Measurements from ENCODE around the gene SLC25A26.

The SLC25A26 gene

DNA sequence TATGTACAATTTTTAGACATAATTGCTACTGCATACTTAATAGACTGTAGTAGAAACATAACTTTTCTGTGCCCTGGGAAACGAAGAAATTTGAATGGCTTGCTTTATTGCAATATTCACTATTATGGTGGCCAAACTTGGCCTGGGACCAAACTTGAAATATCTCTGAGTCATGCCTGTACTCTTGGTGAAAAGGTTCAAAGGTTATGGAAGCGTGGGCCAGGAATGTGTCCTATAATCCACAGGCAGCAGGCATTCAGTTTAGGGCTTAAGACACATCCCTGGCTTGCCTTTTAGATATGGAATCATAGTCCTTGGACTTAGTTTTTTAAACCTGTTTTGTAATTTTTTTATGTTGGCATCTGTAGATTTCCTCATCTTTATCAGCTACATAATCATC, 155.8 kb downstream of the SLC25A26 start:
- DNase-seq (ENCODE audit: low read depth): peak; percentile 79

DNA sequence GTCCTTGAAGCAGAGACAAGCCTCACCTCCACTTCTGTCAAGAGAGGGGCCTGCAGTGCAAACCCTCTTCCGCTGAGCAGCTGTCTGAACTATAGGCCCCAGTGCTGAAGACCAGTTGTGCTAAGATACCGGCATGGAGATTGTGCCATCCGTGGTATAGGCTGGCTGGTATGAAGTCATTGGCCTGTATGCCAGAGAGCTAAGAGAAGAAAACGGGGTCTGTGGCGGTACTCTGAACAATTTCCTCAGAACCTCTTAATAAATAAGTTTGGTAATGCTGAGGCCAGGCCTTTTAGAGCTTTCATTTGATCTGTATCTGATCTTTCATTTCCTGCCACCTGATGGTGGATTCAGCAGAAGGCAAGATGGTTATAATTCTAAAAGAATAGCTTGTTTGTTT, 157.0 kb downstream of the SLC25A26 start:
- DNase-seq (ENCODE audit: low read depth): no peak

- DNase-seq (ENCODE audit: low read depth): peak; percentile 13
Observed at GRCh38 chr3:66378256-66378655, 157.5 kb downstream of the SLC25A26 start.

DNA sequence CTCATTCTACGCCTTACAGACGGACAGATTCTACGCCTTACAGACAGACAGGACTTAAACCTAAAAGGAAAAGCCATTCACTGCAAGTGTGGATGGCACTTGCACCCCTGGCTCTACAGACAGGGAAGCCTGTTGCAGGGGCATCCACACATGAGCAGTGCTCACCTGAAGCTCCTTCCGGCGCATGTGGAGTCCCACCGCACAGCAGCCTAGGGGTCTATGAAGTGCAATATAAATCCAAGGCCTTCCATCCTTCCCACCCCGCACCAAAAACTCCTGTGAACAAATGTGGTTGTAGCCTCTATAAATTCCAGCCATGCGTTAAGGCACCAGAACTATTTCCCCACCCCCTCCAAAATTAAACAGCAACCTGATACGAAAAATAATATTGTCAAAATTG, 158.8 kb downstream of the SLC25A26 start:
- DNase-seq (ENCODE audit: low read depth): no peak

DNA sequence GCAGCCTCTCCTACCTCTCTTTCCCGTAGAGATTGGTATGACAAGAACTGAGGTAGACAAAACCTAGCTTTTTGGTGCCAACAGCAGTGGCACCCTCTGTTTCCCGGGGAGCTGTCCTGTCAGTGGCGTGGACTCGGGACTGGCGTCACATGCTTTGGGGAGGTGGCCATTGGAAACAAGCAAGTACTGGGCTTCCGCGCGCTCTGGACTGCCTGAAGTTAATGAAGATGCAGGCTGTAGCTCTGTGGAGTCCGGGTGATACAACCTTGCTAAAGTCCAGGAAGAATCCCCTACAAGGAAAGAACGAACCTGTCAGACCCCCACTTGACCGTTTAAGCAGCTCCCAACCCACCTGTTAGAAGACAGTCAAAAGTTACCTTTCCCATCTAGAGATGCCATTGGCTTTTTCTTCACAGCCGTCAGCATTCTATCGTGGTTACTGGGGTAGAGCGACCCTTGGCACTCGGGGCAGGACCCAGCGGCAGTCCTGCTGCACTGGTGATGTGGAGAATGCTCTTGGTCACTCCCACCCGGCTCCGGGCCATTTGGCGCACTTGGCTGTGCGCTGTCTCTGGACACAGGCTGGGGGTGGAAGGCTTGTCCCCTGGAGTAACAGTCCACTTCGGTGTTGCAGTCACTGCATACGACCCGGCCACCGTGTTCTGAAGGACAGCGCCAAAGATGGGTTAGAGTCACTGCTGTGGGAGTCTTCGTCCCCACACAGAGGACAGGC, 159.6 kb downstream of the SLC25A26 start:
- DNase-seq (ENCODE audit: low read depth): no peak

- no peak for DNase-seq (ENCODE audit: low read depth)
Observed at GRCh38 chr3:66381626-66382025, 160.8 kb downstream of the SLC25A26 start.

- no peak for DNase-seq (ENCODE audit: low read depth)
Observed at GRCh38 chr3:66382142-66382541, 161.3 kb downstream of the SLC25A26 start.

DNA sequence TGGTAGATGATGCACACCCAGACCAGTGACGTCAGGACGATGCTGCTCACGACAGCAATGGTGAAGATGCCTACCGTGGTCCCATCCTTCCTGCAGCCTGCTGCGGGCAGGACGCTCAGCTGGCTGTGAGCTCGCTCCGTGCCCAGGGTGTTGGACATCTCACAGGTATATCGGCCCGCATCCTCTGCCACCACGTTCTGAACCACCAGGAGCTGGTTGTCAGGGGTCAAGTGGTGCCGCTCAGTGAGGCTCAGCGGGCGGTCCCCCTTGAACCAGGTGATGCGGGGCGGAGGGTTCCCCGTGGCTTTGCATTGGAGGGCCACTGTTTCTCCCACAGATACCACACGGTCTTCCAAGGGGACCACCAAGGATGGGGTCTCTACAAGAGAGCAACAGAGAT, 162.2 kb downstream of the SLC25A26 start:
- DNase-seq (ENCODE audit: low read depth): no peak

DNA sequence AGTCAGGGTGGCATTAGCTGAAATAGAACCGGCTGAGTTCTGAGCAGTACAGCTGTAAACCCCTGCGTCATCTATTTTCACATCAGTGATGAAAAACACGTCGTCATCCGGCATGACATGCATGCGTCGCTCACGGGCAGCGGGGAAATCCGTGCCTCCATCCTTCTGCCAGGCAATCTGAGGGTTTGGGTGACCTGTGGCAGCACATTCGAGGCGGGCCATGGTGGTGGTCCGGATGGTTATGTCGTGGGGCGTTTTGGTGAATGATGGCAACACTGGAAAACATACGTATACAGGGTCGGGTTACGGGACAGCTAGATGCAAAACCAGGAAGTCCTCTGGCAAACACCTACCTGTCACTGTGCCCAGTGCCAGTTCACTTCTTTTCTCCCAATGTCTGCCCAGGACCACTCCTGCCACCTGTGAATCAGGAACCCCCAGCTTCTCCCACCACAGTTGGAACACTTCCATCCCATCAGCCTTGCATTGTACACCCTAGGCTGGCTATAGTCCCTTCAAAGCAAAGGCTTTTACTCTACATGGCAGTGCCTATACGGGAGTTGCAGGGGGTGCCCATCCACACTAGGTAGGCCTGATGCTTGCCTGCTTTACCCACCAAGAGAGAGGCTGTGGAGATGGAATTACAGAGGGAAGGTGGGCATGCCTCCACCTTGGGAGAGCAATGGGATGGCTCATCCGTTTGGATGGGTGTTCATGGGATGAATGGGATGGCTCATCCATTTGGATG, 163.4 kb downstream of the SLC25A26 start:
- DNase-seq (ENCODE audit: low read depth): no peak

DNA sequence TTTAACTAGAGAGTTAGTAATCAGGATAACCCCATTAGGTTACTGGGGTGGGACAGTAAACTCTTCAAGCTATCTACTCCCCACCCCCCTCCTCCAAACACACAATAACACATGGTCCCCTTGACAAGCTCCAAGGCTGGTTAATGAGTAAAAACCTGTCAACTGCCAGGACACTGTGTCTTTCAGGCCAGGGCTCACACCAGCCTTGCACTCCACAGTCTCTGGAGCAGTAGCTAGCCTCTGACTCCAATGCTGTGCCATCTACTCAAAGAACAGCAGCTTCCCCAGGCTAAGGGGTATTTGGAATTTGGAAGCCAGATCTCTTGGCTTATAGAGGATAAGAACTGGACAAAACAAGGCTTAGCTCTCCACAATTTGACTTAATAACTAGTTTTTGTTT, 164.3 kb downstream of the SLC25A26 start:
- no peak for DNase-seq (ENCODE audit: low read depth)

DNA sequence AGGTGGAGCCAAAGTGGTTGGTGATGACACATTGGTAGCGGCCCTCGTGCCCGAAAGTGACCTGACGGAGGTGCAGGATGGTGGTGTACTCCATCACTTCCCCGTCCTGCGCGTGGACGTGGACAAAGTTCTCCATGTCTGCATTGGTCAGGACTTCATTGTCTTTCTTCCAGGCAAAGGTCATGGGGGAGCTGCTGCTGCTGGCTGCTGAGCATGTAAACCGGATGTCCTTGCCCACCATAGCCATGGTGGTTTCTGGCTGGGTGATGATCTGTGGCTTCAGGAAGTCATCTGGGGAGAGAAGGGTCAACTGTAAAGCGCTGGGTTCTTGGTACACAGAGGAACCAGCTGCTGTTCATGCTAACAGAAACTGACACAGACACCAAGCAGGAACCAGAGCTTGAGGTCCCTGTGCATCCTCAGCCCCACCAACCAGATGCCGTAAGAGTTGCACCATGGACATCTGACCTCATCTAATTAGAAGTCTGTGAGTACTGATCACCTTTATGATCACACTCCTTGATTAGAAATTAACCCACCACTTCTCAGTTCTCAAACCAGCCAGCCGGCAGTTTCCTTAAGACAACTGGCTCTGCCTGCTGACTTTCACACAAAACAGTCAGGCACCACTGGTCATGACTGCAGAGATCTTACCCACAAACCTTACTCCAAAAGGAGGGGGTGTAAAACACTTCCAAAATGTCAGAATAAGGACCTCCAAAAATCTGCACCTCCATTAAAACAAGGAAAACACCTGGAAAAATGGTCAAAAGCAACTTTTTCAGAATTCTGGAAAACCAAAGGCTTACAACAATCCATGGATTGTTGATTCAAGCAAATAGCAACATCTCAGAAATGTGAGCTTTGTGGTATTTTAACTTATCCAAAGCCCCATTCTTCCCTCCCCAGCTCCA, 165.5 kb downstream of the SLC25A26 start:
- DNase-seq (ENCODE audit: low read depth): no peak

GRCh38 chr3:66386925-66387650, 166.3 kb downstream of the SLC25A26 start:
- DNase-seq (ENCODE audit: low read depth): no peak

GRCh38 chr3:66390013-66390412, 169.2 kb downstream of the SLC25A26 start:
- no peak for DNase-seq (ENCODE audit: low read depth)

DNA sequence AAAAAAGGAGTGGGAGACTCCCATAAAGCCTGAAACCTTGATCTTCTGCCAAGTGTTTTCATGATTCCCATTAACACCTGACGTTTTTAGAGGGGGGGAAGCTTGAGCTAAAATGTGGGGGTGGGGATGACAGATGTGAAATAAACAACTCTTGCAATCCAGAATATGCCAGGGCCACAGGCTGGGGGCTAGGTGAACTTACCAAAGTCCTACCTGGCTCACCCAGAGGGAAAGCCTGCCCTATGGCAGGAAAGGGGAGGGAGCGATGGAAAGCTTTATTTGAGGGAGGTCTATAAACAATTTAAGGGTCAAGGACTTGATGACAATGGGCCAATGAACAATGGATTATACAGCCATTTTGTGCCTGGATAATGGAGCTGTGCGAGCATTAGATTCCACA, 171.7 kb downstream of the SLC25A26 start:
- DNase-seq (ENCODE audit: low read depth): no peak

- no peak for DNase-seq (ENCODE audit: low read depth)
Observed at GRCh38 chr3:66392966-66393332, 172.1 kb downstream of the SLC25A26 start.

DNA sequence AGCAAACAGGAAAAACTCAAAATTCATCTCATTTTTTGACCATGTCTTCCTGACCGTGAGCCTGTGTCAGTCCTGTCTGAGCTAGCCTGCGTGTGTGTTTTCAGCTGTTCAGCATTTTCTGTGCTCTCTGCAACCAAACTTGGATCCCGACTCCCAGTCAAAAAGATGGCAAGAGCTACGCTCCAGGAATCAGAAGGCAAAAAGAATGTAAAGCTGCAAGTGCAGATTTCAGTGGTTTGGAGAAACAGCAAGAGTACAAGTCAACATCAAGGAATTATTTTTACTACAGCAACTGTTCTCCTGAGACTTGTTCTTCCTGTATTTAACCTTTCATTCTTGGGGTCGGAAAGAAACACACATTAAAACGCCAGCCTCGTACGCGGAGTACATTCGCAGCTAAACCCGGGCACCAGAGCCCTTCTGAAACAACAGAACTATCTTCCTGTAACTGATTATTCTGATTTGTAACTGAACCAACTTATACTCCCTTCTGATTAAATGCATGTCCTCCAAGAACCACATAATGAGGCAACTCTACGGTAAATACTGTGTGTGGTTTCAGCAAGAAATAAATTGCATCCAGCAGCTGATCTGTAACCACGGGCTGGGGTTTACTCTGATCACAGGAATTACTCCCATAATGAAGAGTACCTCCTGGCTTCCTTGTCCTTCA, 172.7 kb downstream of the SLC25A26 start:
- no peak for DNase-seq (ENCODE audit: low read depth)

- no peak for DNase-seq (ENCODE audit: low read depth)
Observed at GRCh38 chr3:66394019-66394752, 173.4 kb downstream of the SLC25A26 start.

- DNase-seq (ENCODE audit: low read depth): peak; percentile 25
Observed at GRCh38 chr3:66394753-66395249, 174.0 kb downstream of the SLC25A26 start.

DNA sequence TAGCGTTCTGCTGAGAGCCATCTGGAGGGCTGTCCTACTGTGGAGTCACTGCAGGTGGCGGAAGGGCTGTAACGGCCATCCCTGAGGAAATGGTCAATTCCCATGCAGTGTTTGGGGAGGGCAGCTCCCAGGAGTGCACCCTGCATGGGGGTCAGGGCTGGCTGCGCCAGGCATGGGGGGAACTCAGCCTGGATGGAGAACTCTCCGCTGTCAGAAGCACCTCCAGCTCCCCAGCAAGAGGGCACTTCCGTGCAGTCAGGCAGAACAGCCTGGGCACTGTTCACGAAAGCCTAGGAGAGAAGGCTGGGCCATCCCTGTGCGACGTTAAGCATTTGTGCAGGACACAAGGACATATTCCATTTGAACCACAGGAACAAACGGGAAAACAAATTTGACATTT, 174.8 kb downstream of the SLC25A26 start:
- no peak for DNase-seq (ENCODE audit: low read depth)

- no peak for DNase-seq (ENCODE audit: low read depth)
Observed at GRCh38 chr3:66396161-66396760, 175.5 kb downstream of the SLC25A26 start.

Measured in EH (cell line).